RKO (cell line): ENCODE results near the gene TBCK.
"Not testable (repeated sequence)": the region's sequence is repeated elsewhere in the genome, so short reads cannot be mapped to it uniquely, and the experiment has no call there.

ENCODE experiments used
- DNase-seq: peaks from one replicate; pipeline ENCODE4 v3.0.0-alpha.2; 2016; ENCODE audit warnings: low spot score

The TBCK gene

DNA sequence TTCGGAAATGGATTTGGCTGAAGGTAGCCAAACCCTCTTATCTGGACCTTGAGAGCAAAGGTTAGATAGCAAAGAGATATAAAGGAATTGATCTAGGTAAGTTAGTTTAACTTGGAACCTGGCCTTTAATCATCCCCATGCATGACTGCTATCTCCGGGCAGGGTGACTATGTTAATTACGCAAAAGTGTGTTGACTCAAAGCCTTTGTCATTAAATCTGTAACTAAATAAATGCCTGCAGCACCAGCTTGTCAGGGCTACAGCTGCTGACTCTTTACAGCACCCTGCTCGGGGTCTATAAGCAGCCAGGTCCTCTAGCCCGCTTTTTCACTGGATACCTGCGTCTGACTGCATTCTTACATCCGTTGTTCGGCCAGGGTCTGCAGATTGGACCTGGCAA, 201.7 kb downstream of the TBCK start:
- no peak for DNase-seq

DNA sequence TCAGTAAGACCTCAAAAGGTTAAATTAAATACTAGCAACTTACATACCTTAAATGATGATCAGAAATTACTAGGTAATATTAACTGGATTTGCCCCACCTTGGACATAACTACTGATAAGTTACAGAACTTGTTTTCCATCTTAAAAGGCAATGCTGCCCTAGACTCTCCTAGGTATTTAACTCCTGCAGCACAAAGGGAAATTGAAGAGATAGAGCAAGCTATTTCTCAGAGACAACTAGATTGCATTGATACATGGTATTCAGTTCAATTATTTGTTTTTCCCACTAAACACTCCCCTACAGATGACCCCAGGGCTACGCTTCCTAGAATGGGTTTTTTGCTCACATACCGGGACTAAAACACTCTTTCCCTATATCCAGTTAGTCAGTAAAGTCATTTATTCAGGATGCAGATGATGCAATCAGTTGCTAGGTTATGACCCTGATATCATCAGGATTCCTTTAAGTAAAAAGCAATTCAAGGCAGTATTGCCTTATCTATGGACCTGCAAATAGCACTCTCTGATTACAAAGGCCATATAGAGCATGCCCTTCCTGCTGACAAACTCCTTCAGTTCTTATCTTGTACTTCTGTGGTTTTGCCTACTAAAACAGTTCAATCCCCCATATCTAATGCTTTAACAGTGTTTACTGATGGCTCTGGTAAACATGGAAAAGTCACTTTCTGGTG, 204.1 kb downstream of the TBCK start:
- DNase-seq, result not testable (repeated sequence)

DNA sequence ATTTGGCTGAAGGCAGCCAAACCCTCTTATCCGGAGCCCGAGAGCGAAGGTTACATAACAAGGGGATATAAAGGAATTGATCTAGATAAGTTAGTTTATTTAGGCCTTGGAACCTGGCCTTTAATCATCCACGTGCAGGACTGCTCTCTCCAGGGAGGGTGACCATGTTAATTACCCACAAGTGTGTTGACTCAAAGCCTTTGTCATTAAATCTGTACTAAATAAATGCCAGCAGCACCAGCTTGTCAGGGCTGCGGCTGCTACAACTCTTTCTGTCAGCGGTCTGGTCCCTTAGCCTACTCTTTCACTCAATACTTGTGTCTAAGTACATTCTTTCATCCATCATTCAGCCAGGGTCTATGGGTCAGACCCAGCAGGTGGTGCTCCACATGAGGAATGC, 206.1 kb downstream of the TBCK start:
- DNase-seq, result no peak

DNA sequence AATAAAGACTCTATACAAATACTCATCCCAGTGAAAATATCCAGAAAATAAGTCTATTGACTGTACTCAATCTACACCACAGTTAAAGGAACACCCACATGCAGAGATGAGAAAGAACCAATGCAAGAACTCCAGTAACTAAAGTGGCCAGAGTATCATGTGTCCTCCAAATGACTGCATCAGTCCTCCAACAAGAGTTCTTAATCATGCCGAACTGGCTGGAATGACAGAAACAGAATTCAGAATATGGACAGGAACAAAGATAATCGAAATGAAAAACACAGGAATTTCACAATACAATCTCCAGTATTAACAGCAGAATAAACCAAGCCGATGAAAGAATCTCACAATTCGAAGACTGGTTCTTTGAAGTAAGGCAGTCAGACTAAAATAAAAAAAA, 210.3 kb downstream of the TBCK start:
- DNase-seq, result no peak

DNA sequence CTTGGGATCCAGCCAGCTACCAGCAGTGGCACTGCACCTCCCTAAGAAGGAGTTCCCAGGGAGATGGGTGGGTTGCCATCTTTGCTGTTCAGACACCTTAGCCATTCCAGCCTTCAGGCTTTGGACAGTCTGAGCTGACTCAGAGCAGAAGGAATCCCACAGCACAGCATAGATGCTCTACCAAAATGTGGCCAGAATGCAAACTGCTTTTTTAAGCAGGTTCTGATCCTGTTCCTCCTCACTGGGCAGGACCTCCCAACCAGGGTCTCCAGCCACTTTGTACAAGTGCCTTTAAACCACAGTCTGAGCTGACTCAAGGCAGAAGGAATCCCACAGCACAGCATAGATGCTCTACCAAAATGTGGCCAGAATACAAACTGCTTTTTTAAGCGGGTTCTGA, 211.7 kb downstream of the TBCK start:
- no peak for DNase-seq

DNA sequence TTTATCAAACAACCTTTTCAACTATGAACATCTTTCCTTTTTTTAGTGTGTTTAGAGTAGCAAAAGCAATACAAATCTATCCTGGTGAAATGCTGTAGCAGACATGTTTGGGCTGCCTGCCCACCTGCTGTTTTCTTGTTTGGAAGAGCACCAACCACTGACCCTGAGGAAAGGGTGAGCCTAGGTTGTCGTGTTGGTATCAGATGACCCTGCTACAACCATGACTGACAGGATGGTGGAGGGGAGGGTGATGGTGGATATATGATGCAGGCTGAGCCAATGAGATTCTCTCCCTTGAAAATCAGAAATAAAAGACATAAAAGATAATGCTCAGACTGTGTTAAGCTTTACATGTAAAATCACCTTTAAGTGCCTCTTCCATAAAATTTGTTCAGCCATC, 219.6 kb downstream of the TBCK start:
- no peak for DNase-seq

DNA sequence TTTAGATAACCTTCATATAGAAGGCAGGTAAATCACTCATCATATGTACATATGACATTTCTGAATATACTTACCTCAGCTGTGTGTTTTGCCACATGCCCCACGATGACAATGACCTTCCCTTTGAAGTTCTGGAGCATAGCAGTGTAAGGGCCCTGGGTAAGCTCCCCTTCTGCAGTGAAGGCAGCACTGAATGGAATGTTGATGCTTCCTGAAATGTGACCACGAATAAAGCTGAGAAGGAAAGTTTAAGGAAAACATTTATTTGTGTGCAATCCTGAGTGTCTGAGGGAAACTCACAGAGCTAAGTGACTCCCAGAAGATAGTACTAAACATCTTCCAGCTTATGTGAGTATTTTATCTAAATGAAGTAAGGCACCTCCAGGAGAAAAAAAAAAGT, 220.6 kb downstream of the TBCK start:
- DNase-seq, result no peak

DNA sequence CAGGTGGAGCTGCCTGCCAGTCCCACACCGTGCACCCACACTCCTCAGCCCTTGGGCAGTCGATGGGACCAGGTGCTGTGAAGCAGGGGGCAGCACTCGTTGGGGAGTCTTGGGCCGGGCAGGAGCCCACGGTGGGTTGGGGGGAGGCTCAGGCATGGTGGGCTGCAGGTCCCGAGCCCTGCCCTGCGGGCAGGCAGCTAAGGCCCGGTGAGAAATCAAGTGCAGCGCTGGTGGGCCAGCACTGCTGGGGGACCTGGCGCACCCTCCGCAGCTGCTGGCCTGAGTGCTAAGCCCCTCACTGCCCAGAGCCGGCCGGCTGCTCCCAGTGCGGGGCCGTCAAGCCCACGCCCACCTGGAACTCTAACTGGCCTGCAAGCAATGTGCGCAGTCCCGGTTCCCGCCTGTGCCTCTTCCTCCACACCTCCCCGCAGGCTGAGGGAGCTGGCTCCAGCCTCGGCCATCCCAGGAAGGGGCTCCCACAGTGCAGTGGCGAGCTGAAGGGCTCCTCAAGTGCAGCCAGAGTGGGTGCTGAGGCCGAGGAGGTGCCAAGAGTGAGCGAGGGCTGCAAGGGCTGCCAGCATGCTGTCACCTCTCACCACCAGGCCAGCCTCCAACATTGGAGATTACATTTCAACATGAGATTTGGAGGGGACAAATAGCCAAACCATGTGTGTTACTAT, 223.5 kb downstream of the TBCK start:
- DNase-seq, result no peak

DNA sequence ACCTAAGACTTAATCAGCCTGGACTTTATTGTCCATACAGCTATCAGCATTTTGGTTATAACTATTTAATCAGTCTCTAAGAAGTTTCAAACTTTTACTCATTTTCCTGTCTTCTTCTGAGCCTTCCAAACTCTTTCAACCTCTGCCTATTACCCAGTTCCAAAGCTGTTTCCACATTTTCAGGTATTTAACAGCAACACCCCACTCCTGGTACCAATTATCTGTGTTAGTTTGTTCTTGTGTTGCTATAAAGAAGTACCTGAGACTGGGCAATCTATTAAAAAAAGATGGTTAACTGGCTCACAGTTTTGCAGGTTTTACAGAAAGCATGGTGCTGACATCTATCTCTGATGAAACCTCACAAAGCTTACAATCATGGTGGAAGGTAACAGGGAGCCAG, 225.2 kb downstream of the TBCK start:
- no peak for DNase-seq

DNA sequence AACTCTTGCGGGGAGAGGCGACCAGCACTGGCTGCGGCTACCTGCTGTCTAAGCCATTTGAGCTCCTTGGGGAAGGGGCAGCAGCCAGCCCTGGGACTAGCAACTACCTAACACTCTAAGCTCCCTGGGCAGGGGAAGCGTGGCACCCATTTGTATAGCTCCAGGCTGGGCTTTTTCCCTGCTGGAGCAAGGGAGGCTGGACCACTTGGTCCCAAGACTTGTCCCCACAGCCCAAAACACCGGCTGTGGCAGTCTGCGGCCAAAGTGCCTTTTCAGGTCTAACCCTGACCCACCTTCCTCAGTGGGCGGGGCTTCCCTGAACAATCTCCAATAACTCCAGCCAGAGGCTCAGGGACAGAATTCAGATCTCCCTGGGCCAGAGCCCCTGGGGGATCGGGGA, 232.9 kb downstream of the TBCK start:
- no peak for DNase-seq

DNA sequence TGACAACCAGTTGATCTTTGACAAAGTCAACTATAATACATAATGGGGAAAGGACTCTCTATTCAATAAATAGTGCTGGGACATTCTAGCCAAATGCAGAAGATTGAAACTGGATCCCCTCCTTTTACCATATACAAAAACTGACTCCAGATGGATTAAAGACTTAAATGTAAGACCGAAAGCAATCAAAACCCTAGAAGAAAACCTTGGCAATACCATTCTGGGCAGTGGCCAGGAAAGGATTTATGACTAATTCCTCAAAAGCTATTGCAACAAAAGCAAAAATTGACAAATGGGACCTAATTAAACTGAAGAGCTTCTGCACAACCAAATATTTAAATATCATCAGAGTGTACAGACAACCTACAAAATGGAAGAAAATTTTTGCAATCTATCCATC, 235.6 kb downstream of the TBCK start:
- no peak for DNase-seq

DNA sequence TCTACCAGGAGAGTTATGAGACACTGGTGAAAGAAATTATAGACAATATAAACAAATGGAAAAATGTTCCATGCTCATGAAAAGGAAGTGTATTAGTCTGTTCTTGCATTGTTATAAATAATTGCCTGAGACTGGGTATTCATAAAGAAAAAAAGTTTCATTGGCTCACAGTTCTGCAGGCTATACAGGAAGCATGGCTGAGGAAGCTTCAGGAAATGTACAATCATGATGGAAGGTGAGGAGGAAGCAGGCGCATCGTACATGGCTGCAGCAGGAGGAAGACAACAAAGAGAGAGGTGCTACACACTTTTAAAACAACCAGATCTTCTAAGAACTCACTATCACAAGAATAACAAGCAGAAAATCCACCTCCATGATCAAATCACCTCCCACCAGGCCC, 236.4 kb downstream of the TBCK start:
- no peak for DNase-seq

DNA sequence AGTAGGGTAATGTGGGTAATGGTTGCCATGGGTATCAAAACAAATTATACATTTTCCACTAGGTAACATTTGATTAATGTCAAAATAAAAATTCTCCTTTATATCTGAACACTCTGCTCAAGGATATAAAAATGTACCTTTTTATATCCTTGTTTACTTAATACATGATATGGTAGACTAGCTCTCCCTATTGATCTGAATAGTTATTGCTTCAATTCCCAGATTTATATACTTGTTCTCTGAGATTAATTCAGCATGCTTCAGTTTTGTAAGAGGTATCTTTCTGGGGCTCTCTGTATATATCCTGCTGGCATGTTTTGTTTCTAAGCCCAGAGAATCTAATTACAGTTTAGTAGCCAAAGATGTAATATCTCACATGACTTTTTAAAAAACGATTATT, 251.0 kb downstream of the TBCK start:
- no peak for DNase-seq

DNA sequence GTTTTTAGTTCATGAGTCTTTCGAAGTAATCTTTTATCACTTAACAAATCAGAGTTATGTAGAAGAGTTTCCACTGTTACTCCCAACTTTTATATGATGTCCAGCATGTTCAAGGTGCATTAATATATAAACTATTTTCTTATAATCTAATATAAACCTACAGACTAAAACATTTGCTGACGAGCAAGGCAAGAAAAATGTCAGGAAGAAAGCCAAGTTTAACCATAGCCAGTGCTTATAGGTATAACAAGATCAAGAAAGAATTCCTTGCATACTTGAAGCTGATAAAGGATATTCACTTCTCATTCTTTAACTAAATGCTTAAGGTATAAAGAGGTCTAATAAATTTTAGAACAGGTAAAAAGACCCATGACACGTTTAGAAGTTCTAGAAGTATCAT, 253.0 kb downstream of the TBCK start:
- DNase-seq, result no peak

DNA sequence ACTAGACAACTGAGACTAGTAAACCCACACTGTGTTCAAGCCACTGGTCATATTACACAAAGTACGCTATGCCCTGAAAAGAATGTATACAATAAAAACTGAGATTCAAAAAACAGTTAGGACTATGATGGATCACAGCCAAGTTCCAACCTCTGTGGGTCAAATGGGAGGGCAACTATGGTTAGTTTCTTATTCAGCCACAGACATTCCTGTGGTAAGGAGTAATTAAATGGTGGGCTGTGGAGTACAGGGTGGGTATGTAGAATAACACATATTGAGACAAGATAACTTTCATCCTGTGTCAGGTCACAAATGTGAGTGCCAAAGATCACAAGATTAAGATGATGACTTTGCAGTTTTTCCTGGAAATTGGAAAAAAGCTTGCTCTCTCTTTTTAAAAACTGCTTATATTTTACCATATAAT, 253.5 kb downstream of the TBCK start:
- DNase-seq, result no peak

DNA sequence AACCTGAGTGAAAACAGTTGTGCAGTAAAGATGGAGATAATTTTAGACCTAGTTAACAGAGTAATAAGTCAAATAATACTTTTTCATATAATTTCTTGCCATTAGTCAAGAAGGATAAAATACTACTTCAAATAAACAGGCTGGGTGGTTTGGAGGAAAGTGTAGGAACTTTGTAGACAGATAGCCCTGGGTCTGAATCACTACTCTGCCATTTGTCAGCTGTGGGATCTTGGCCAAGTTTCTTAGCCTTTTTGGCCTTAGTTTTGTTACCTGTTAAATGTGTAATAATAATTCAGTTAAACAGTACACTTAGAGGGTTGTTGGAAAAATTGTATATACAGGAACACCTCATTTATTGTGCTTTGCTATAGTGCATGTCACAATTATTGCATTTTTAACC, 257.1 kb downstream of the TBCK start:
- no peak for DNase-seq

DNA sequence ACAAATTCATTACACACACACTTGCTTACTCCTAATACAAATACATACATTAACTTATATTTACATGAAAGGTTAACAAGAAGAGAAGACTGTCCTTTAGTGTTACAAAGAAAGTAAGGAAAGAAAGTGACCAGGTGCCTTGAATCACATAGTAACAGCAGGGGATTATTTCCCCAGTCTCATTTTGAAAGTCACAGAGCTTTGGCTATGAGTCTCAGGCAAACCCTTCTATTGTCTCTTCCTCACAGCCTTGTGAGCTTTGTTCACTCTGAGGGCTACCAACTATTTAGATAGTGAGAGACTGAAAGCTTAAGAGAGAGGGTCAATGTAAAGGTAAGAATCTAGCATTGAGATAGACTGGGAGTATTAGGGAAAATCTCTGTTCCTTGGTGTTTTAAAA, 259.1 kb downstream of the TBCK start:
- DNase-seq, result no peak

DNA sequence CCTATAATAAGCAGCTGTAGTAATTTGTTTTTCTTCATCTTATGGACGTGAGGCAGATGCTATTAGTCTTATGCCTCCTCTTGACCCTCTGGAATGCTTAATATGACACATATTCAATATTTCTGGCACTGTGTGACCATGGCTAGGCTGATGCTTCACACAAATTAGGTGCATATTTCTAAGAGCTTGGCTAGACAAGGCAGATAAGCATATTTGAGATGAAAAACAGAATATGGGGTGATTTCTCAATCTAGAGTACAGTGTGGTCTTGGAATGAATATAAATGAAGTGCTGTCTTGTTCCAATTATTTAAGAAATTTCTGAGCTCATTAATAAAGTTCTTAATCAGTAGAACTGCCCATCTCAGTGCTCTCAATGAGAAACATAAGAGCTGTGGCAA, 264.5 kb downstream of the TBCK start:
- no peak for DNase-seq

DNA sequence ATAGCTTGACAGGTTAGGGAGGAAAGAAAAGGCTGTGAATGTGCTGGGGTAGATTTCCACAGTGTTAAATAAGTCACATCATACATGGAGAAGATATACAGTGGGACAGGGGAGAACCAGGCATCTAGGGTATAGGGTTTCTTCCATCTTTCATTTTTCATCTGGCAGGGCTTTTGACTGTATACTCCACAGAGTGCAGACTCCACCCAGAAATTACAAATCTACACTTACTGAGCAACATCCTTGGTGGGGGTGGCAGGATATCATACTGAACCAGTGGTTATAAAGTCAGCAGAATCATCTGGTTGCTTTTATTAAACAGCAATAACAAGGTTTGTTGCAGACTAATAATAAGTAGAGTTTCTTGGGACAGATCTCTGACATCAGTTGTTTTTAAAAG, 266.5 kb downstream of the TBCK start:
- DNase-seq, result no peak

DNA sequence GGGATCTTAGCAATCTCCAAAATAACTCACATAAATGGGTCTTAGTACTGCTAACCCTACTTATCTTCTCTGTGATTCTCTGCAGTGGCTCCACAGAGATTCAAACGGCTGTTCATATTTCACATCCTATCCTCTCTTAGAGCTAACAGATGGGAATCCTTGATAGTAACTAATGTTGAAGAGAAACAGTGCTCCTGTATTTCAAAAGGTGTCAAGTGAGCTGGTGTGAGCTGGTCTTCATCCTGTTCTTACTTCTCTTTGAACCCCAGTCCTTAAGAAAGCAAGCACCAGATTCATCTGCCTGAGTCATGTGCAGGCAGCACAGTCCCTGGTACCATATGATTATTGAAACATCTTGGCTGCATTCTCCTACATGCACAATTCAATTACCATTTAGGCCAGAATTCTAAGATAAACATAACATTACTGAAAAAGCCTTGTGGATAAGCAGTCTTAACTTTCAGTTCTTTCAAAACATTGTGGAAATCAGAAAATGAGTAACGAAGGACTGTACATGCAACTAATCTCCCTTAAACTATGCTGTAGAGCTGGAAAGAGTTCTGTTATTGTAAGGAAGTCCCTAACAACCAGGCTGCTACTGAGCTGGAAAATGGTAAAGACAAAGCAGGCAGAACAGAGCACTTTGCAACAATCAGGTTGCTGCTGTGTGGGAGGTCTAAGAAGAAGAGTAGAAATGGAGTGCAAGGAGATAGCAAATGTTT, 267.6 kb downstream of the TBCK start:
- no peak for DNase-seq

DNA sequence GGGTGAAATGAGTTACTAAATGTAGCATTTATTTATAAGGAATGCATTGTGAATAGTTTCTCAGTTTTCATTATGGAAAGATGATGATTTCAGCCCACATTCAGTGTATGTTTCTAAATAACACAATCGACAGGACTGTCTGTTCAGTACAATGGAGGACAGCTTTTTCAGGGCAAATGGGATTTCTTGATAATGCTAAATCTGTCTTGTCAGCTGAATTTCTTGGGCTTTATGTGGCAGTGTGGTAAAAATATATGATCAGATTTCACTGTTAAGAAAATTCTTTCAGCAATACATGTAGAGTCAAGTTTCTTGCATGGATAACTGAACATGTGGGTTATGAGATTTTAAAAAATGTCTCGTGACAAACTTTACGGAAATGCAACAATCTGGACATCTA, 269.9 kb downstream of the TBCK start:
- no peak for DNase-seq

DNA sequence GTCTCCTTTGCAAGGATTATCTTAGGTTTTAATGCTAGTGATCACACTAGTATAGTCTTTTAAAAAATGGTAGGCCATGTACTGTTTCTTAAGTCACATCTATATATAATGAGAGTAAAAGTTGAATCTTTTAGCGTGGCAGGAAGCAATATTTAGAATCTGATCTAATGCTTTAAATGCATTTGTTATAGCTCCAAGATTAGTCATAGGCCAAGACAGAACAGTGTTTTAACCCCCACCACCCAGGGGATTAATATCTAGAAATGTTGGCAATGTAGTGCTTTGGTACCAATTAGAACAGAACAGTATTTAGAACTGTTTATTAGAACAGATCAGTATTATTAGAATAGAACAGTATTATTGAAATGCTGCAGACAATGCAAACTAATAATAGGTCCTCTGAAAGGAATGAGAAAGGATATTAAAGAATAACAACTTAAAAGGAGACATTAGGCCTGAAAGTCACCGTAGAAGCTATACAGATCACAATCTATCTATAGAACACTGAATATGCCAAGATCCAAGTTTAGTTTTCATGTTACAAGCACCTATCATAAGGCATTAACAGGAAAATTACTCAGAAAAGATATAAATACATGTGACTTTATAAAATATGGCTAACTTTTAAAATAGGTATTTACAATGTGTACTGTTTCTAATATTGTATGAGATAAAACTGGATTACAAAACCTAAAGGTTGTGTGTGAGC, 274.6 kb downstream of the TBCK start:
- DNase-seq, result no peak

DNA sequence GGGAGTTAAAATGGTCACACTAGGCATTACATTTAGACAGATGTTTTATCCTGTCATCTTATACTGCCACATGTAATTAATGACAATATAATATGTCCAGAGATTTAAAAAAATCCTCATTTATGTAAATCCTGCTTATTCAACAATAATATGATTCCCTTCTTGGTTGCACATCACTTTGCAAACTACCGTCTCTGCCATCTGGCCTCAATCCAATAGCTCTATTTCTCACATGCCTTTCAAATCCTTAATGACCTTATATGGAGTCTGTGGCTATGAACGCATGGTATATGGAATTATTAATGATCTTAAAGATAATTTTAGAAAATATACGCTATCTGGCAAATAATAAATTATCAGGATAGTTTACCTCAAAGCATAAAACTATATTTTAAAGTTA, 276.2 kb downstream of the TBCK start:
- DNase-seq, result no peak
